Measurements from ENCODE around the gene RFX7.
"Not testable (repeated sequence)": the region's sequence is repeated elsewhere in the genome, so short reads cannot be mapped to it uniquely, and the experiment has no call there.

RFX7 gene

GRCh38 chr15:56243163-56244037 is at the start of gene RFX7:
TSS of gene RFX7 (minus strand) at chr15:56243879. CDS start at chr15:56243285, 594 bp downstream.
- peak within 1 kb of the TSS; percentile 85 for H3K9ac ChIP-seq (ENCODE audit: low read depth, low read length)
- H3K4me1 ChIP-seq (ENCODE audit: control insufficient read depth, insufficient read depth, low read length) = peaks cover 28% of the 10 kb centered on the region
- no peaks in the 10 kb centered on the region for H3K27me3 ChIP-seq (ENCODE audit: control insufficient read depth, insufficient read depth, low read length)
- H3K4me3 ChIP-seq (ENCODE audit: low read depth, low read length) = peak within 1 kb of the TSS; percentile 79
- peak within 1 kb of the TSS; percentile 96 for H3K27ac ChIP-seq (ENCODE audit: low read depth, low read length)
- H3K36me3 ChIP-seq (ENCODE audit: control insufficient read depth, insufficient read depth, low read length) = no peaks in the 10 kb centered on the region
- no peaks in the 10 kb centered on the region for H3K9me3 ChIP-seq (ENCODE audit: control insufficient read depth, insufficient read depth, low read length)

GRCh38 chr15:56292546-56293316 is 49.1 kb upstream of the RFX7 start:
- Histone ChIP-seq H3K36me3 (ENCODE audit: control insufficient read depth, insufficient read depth, low read length) (no peaks in the 10 kb centered on the region), H3K9ac (ENCODE audit: low read depth, low read length) (no peak overlapping the region), H3K27me3 (ENCODE audit: control insufficient read depth, insufficient read depth, low read length) (no peaks in the 10 kb centered on the region), H3K9me3 (ENCODE audit: control insufficient read depth, insufficient read depth, low read length) (no peaks in the 10 kb centered on the region), H3K27ac (ENCODE audit: low read depth, low read length) (no peak overlapping the region), H3K4me1 (ENCODE audit: control insufficient read depth, insufficient read depth, low read length) (no peaks in the 10 kb centered on the region), H3K4me3 (ENCODE audit: low read depth, low read length) (no peak overlapping the region)

DNA sequence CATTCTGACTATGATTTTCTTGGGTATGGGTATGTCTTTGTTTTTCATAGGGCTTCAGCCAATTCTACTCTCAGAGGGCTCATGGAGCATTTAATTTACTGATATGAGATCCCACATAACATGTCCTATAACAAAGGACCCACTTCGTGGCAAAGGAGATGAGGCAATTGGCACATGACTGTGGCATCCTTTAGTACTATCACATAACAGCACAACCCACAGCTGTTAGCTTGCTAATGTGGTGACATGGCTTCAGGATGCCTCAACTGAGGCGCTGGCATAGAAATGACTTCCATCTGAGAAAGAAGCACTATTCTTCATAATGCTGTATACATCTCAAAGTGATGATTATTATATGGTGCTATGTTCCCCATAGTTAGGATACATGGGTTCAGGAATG is 48.1 kb upstream of the RFX7 start:
- Histone ChIP-seq H3K27me3 (ENCODE audit: control insufficient read depth, insufficient read depth, low read length) (no peaks in the 10 kb centered on the region), H3K4me1 (ENCODE audit: control insufficient read depth, insufficient read depth, low read length) (no peaks in the 10 kb centered on the region), H3K9me3 (ENCODE audit: control insufficient read depth, insufficient read depth, low read length) (no peaks in the 10 kb centered on the region), H3K9ac (ENCODE audit: low read depth, low read length) (no peak overlapping the region), H3K27ac (ENCODE audit: low read depth, low read length) (no peak overlapping the region), H3K4me3 (ENCODE audit: low read depth, low read length) (no peak overlapping the region), H3K36me3 (ENCODE audit: control insufficient read depth, insufficient read depth, low read length) (no peaks in the 10 kb centered on the region)

- H3K4me1 ChIP-seq (ENCODE audit: control insufficient read depth, insufficient read depth, low read length) = no peaks in the 10 kb centered on the region
- H3K9me3 ChIP-seq (ENCODE audit: control insufficient read depth, insufficient read depth, low read length) = no peaks in the 10 kb centered on the region
- H3K27ac ChIP-seq (ENCODE audit: low read depth, low read length) = no peak overlapping the region
These were observed 42.5 kb upstream of the RFX7 start for GRCh38 chr15:56286213-56286612.

GRCh38 chr15:56281145-56281544 is 37.5 kb upstream of the RFX7 start:
- Histone ChIP-seq H3K4me1 (ENCODE audit: control insufficient read depth, insufficient read depth, low read length) (no peaks in the 10 kb centered on the region), H3K4me3 (ENCODE audit: low read depth, low read length) (no peak overlapping the region), H3K36me3 (ENCODE audit: control insufficient read depth, insufficient read depth, low read length) (no peaks in the 10 kb centered on the region), H3K27me3 (ENCODE audit: control insufficient read depth, insufficient read depth, low read length) (peaks cover 14% of the 10 kb centered on the region), H3K27ac (ENCODE audit: low read depth, low read length) (no peak overlapping the region), H3K9ac (ENCODE audit: low read depth, low read length) (no peak overlapping the region), H3K9me3 (ENCODE audit: control insufficient read depth, insufficient read depth, low read length) (no peaks in the 10 kb centered on the region)

More at GRCh38 chr15:56286213-56286612, 42.5 kb upstream of the RFX7 start:
- Histone ChIP-seq H3K27me3 (ENCODE audit: control insufficient read depth, insufficient read depth, low read length) (no peaks in the 10 kb centered on the region), H3K4me3 (ENCODE audit: low read depth, low read length) (no peak overlapping the region), H3K9ac (ENCODE audit: low read depth, low read length) (no peak overlapping the region), H3K36me3 (ENCODE audit: control insufficient read depth, insufficient read depth, low read length) (no peaks in the 10 kb centered on the region)

DNA sequence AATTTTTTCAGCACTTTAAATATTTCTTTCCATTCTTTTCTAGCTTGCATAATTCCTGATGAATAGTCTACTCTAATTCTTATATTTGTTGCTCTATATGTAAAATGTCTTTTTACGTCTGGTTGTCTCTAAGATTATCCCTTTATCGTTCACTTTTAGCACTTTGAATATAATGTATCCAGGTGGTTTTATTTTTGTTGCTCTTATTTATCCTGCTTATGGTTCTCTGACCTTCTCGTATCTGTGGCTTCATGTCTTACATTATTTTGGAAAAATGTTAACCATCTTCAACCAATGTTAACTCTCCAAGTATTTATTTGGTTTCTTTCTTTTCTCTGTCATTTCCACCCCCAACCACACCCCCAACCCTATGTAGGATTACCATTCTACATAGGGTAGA is 30.0 kb upstream of the RFX7 start:
- Histone ChIP-seq H3K27ac (ENCODE audit: low read depth, low read length) (no peak overlapping the region), H3K4me3 (ENCODE audit: low read depth, low read length) (no peak overlapping the region), H3K9ac (ENCODE audit: low read depth, low read length) (no peak overlapping the region), H3K4me1 (ENCODE audit: control insufficient read depth, insufficient read depth, low read length) (no peaks in the 10 kb centered on the region), H3K27me3 (ENCODE audit: control insufficient read depth, insufficient read depth, low read length) (no peaks in the 10 kb centered on the region), H3K9me3 (ENCODE audit: control insufficient read depth, insufficient read depth, low read length) (no peaks in the 10 kb centered on the region), H3K36me3 (ENCODE audit: control insufficient read depth, insufficient read depth, low read length) (no peaks in the 10 kb centered on the region)

DNA sequence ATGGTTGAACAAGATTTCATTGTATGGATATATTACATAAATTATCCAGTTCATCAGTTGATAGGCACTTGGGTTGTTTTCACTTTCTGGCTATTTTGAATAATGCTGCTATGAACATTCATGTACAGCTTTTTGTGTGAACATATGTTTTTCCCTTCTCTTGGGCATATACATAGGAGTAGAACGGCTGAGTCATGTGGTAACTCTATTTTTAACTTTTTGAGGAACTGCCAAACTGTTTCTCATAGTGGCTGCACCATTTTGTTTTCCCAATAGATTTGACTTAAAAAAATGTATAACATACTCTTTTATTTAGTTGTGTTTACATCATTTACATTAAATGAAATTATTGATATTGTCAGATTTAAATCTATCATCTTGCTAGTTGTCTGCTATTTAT is 28.8 kb upstream of the RFX7 start:
- H3K9ac ChIP-seq (ENCODE audit: low read depth, low read length) = no peak overlapping the region
- H3K36me3 ChIP-seq (ENCODE audit: control insufficient read depth, insufficient read depth, low read length) = no peaks in the 10 kb centered on the region
- H3K27ac ChIP-seq (ENCODE audit: low read depth, low read length) = no peak overlapping the region
- H3K27me3 ChIP-seq (ENCODE audit: control insufficient read depth, insufficient read depth, low read length) = no peaks in the 10 kb centered on the region
- H3K9me3 ChIP-seq (ENCODE audit: control insufficient read depth, insufficient read depth, low read length) = no peaks in the 10 kb centered on the region
- H3K4me3 ChIP-seq (ENCODE audit: low read depth, low read length) = no peak overlapping the region
- no peaks in the 10 kb centered on the region for H3K4me1 ChIP-seq (ENCODE audit: control insufficient read depth, insufficient read depth, low read length)

GRCh38 chr15:56266465-56266864 is 22.8 kb upstream of the RFX7 start:
- H3K9ac ChIP-seq (ENCODE audit: low read depth, low read length); H3K36me3 ChIP-seq (ENCODE audit: control insufficient read depth, insufficient read depth, low read length); H3K9me3 ChIP-seq (ENCODE audit: control insufficient read depth, insufficient read depth, low read length); H3K4me1 ChIP-seq (ENCODE audit: control insufficient read depth, insufficient read depth, low read length); H3K27ac ChIP-seq (ENCODE audit: low read depth, low read length); H3K27me3 ChIP-seq (ENCODE audit: control insufficient read depth, insufficient read depth, low read length); H3K4me3 ChIP-seq (ENCODE audit: low read depth, low read length): not testable (repeated sequence)

GRCh38 chr15:56261854-56262509 is 18.3 kb upstream of the RFX7 start:
- Histone ChIP-seq H3K9me3 (ENCODE audit: control insufficient read depth, insufficient read depth, low read length) (no peaks in the 10 kb centered on the region), H3K4me3 (ENCODE audit: low read depth, low read length) (no peak overlapping the region), H3K4me1 (ENCODE audit: control insufficient read depth, insufficient read depth, low read length) (no peaks in the 10 kb centered on the region), H3K27ac (ENCODE audit: low read depth, low read length) (no peak overlapping the region), H3K36me3 (ENCODE audit: control insufficient read depth, insufficient read depth, low read length) (no peaks in the 10 kb centered on the region), H3K27me3 (ENCODE audit: control insufficient read depth, insufficient read depth, low read length) (no peaks in the 10 kb centered on the region), H3K9ac (ENCODE audit: low read depth, low read length) (no peak overlapping the region)

DNA sequence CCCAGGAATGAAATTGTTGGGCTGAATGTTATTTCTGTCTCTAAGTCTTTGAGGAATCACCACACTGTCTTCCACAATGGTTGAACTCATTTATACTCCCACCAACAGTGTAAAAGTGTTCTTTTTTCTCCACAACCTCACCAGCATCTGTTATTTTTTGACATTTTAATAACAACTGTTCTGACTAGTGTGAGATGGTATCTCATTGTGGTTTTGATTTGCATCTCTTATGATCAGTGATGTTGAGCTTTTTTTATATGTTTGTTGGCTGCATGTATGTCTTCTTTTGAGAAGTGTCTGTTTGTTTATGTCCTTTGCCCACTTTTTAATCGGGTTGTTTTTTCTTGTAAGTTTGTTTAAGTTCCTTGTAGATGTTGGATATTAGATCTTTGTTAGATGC is 13.6 kb upstream of the RFX7 start:
- not testable (repeated sequence) for H3K9me3 ChIP-seq (ENCODE audit: control insufficient read depth, insufficient read depth, low read length); H3K27ac ChIP-seq (ENCODE audit: low read depth, low read length); H3K27me3 ChIP-seq (ENCODE audit: control insufficient read depth, insufficient read depth, low read length); H3K4me1 ChIP-seq (ENCODE audit: control insufficient read depth, insufficient read depth, low read length); H3K9ac ChIP-seq (ENCODE audit: low read depth, low read length); H3K4me3 ChIP-seq (ENCODE audit: low read depth, low read length); H3K36me3 ChIP-seq (ENCODE audit: control insufficient read depth, insufficient read depth, low read length)

- Histone ChIP-seq H3K27ac (ENCODE audit: low read depth, low read length) (no peak overlapping the region), H3K4me3 (ENCODE audit: low read depth, low read length) (no peak overlapping the region), H3K4me1 (ENCODE audit: control insufficient read depth, insufficient read depth, low read length) (0 out of 2 replicates have a peak, but pooled peaks cover 5% of the 10 kb centered on the region), H3K27me3 (ENCODE audit: control insufficient read depth, insufficient read depth, low read length) (no peaks in the 10 kb centered on the region), H3K36me3 (ENCODE audit: control insufficient read depth, insufficient read depth, low read length) (no peaks in the 10 kb centered on the region), H3K9ac (ENCODE audit: low read depth, low read length) (no peak overlapping the region), H3K9me3 (ENCODE audit: control insufficient read depth, insufficient read depth, low read length) (no peaks in the 10 kb centered on the region)
These were observed 10.6 kb upstream of the RFX7 start for GRCh38 chr15:56254265-56254664.
